Endothelial cell of umbilical vein (primary cell): ENCODE data around the gene PRX. TPM values are rescaled to one million over a fixed set of nuclear protein-coding genes. Genes with fewer than 3 reads are reported as not detected.

Experiments used
- BruUV-seq: library from RNA; stranded (reverse); fragments of 400-500 nt; replicated peaks from 2 replicates; lab custom pipeline; 2021; lab: Mats Ljungman, UMichigan
- CTCF ChIA-PET: fragments of 300-600, 350-600 bp; sonication (Branson Sonifier 250); formaldehyde crosslinking; loops from one replicate; lab custom pipeline; 2021; ENCODE audit warnings: antibody characterized with exemption, inconsistent platforms; lab: Charles Lee
- POLR2A ChIA-PET: fragments of 300-600, 350-600 bp; sonication (Branson Sonifier 250); formaldehyde crosslinking; loops from one replicate; lab custom pipeline; 2021; ENCODE audit warnings: antibody characterized with exemption, inconsistent platforms; lab: Charles Lee
- DNase-seq: peaks from one replicate; pipeline ENCODE4 v3.0.0-alpha.2; 2011; ENCODE audit warnings: low read depth, low spot score
- FAIRE-seq: peaks from 2 replicates; lab custom pipeline; 2011; peaks lifted over from hg19 to GRCh38; lab: Jason Lieb, UNC
- H2AFZ ChIP-seq: 2 replicates; pipeline ENCODE4 v1.6.0; 2012; ENCODE audit warnings: low read depth, low read length, control low read depth, inconsistent platforms
- H3K27ac ChIP-seq: 2 replicates; pipeline ENCODE4 v1.5.1; 2011; ENCODE audit warnings: low read depth, mild to moderate bottlenecking, control low read depth, low read length, moderate library complexity; ENCODE audit not compliant: insufficient read depth
- H3K27me3 ChIP-seq, 2 experiments: 2 replicates each; pipeline versions ENCODE4 v1.6.0 to v1.6.1; 2011; ENCODE audit warnings: low read length in 2 of 2, mixed read lengths in 1 of 2; ENCODE audit not compliant: control insufficient read depth in 2 of 2, insufficient read depth in 2 of 2
- H3K36me3 ChIP-seq, 2 experiments: 2 replicates in 1 of 2; 3 replicates in 1 of 2; pipeline ENCODE4 v1.5.1; 2011; ENCODE audit warnings: low read length in 2 of 2, mild to moderate bottlenecking in 1 of 2, moderate library complexity in 1 of 2; ENCODE audit not compliant: control insufficient read depth in 2 of 2, insufficient read depth in 2 of 2; ENCODE audit errors: extremely low read depth in 1 of 2
- H3K4me1 ChIP-seq: 3 replicates; pipeline ENCODE4 v1.5.1; 2011; ENCODE audit warnings: mild to moderate bottlenecking, low read length; ENCODE audit not compliant: control insufficient read depth, insufficient read depth; ENCODE audit errors: extremely low read depth
- H3K4me2 ChIP-seq: 2 replicates; pipeline ENCODE4 v1.6.1; 2011; ENCODE audit warnings: low read length, control low read depth, mixed read lengths; ENCODE audit not compliant: insufficient read depth
- H3K4me3 ChIP-seq, 3 experiments: fragments of 200-600 bp in 1 of 3; sonication (generic), shearing (Covaris generic) in 1 of 3; replicated peaks in 1 of 3; 2 replicates each; pipeline ENCODE4 v1.5.1; 2011 to 2016; ENCODE audit warnings: control low read depth in 3 of 3, low read length in 3 of 3, mild to moderate bottlenecking in 2 of 3, inconsistent platforms in 1 of 3, low read depth in 1 of 3, moderate library complexity in 1 of 3; ENCODE audit not compliant: insufficient read depth in 1 of 3
- H3K79me2 ChIP-seq: 2 replicates; pipeline ENCODE4 v1.6.0; 2012; ENCODE audit warnings: low read length, inconsistent platforms; ENCODE audit not compliant: control insufficient read depth, insufficient read depth
- H3K9ac ChIP-seq: replicated peaks from 2 replicates; pipeline ENCODE3; 2011; ENCODE audit warnings: low read length, control low read depth; ENCODE audit not compliant: insufficient read depth; ENCODE audit errors: extremely low read depth
- H3K9me1 ChIP-seq: replicated peaks from 3 replicates; pipeline ENCODE4 v1.6.0; 2011; ENCODE audit warnings: mild to moderate bottlenecking, low read length; ENCODE audit not compliant: control insufficient read depth, insufficient read depth; ENCODE audit errors: extremely low read depth
- H3K9me3 ChIP-seq: replicated peaks from 2 replicates; pipeline ENCODE4 v1.5.1; 2012; ENCODE audit warnings: low read length, inconsistent platforms; ENCODE audit not compliant: control insufficient read depth, insufficient read depth
- H4K20me1 ChIP-seq: replicated peaks from 2 replicates; pipeline ENCODE3; 2011; ENCODE audit warnings: mild to moderate bottlenecking, low read length; ENCODE audit not compliant: control insufficient read depth, insufficient read depth; ENCODE audit errors: extremely low read depth
- EZH2 ChIP-seq: IDR thresholded peaks from 2 replicates; pipeline ENCODE4 v1.6.1; 2012; ENCODE audit warnings: borderline replicate concordance, low read depth, mild to moderate bottlenecking, moderate library complexity, low read length, inconsistent platforms; ENCODE audit not compliant: severe bottlenecking
- MYC ChIP-seq: IDR thresholded peaks from one replicate; pipeline ENCODE4 v1.6.1; 2011; ENCODE audit warnings: mild to moderate bottlenecking, low read depth, low read length
- POLR2A ChIP-seq: IDR thresholded peaks from 2 replicates; pipeline ENCODE4 v1.6.1; 2012; ENCODE audit warnings: low read depth, mild to moderate bottlenecking, control low read depth, low read length
- POLR2AphosphoS5 ChIP-seq: IDR thresholded peaks from 2 replicates; pipeline ENCODE4 v1.6.1; 2012; ENCODE audit warnings: low read depth, mild to moderate bottlenecking, control low read depth, low read length, moderate library complexity; ENCODE audit not compliant: insufficient read depth
- dilution Hi-C: fragments of 300-500 bp; cut with MboI; formaldehyde crosslinking; loops from one replicate; pipeline ENCODE4 v1.15.0; 2019; ENCODE audit warnings: low sequenced_read_pairs; ENCODE audit not compliant: extremely low pct_ligation_motif_present
- intact Hi-C: fragments of 100-400 bp; cut with micrococcal nuclease; formaldehyde crosslinking; loops from one replicate; pipeline ENCODE4 v1.10.0; 2022
- polyA plus RNA-seq, 4 experiments: library from polyadenylated mRNA; depleted of rRNA in 3 of 4; stranded (reverse) in 3 of 4; unstranded in 1 of 4; fragments of >200 nt; gene quantifications; 2 replicates each; pipeline versions ENCODE4 v1.2.1 to v1.2.3, GENCODE V29; 2011 to 2012; ENCODE audit warnings: missing spikeins in 1 of 4
- total RNA-seq: library from RNA; stranded (reverse); gene quantifications from 2 replicates; pipeline ENCODE4 v1.2.3, GENCODE V29; 2021
- TF ChIP-seq, protein P1 (sequence below): IDR thresholded peaks from 2 replicates; pipeline ENCODE4 v1.6.1; 2011; ENCODE audit not compliant: insufficient read depth, insufficient read length

The PRX gene
- total and polyA plus RNA-seq, 2 donors (not counting 3 experiments of a cell fraction or from before 2014, with no cell fraction given), result 0.80 to 1.3 TPM

DNA sequence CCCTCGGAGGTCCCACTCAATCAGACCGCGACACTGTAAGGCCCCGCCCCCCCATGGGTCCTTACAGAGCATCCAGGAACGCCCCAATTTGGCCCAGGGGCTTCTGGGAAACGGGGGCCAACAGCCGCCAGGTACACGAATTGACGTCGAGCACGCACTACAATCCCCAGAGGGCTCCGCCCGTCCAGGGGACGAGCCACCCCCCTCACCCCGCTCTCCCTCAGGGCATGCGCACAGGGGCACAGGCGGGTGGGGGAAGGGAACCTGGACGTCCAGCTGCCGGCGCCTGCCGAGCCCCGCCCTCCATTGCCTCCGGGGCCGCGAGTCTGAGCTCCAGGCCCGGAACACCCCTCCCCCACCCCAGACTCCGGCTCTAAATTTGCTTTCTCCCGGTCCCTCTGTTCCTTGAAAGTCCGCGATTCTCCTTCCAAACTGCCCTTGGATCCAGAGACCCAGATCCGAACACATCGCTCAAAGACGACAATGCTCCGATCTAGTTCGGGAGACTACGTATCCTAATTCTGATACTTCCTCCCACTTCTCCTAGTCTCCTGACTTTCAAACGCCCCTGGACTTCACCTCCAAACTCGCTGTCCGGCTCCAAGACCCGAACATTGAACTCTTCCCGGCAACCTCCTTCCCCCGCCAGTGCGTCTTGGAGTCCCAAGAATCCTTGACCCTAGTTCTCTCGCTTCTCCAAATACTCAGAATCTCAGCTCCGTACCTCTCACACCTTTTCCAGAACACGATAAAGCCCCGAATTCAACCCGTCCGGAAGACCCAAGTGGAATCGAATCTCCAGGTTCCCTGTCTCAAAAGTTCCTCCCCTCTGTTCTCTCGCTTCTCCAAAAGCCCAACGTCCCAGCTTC, 30.2 kb upstream of the PRX start:
- H3K4me2 ChIP-seq, result peak overlapping the region; percentile 72
- peak overlapping the region; percentile 90 for H3K27ac ChIP-seq
- H4K20me1 ChIP-seq, result no peaks in the 10 kb centered on the region
- H3K27me3 ChIP-seq, result no peaks in the 10 kb centered on the region
- peak overlapping the region; percentile 95 for H3K9ac ChIP-seq
- BruUV-seq, result TSS peak; percentile 96
- no peaks in the 10 kb centered on the region for H3K9me3 ChIP-seq
- peak overlapping the region; percentile 52 to 98 (median 95) for H3K4me3 ChIP-seq
- TF ChIP-seq MYC (peak; percentile 11), EZH2 (no peak), POLR2AphosphoS5 (peak; percentile 61), POLR2A (peak; percentile 43)
- TF ChIP-seq, protein P1, sequence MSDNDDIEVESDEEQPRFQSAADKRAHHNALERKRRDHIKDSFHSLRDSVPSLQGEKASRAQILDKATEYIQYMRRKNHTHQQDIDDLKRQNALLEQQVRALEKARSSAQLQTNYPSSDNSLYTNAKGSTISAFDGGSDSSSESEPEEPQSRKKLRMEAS, result peak; percentile 47
- ChIA-PET POLR2A (interaction anchor here (1.6 to 2.6 kb wide), 5 partner anchors 10 to 22 kb away, joined by 4 to 15 read pairs (median 13); partner anchors contain the start of genes BLVRB and SERTAD1), CTCF (interaction anchor here (0.7 to 4.1 kb wide), 14 partner anchors 9 to 191 kb away, joined by 3 to 37 read pairs (median 5); partner anchors contain the start of genes BLVRB, PRX and SERTAD1)
- peaks cover 29% of the 10 kb centered on the region for H3K79me2 ChIP-seq
- FAIRE-seq, result peak; percentile 99
- H3K36me3 ChIP-seq, result peaks cover 9 to 12% of the 10 kb centered on the region in 2 experiments
- H3K4me1 ChIP-seq, result peaks cover 9% of the 10 kb centered on the region
- intact Hi-C loops (loop anchor here (1.0 to 10.0 kb wide), 6 partner anchors 10 to 361 kb away; partner anchors contain the start of genes AKT2, C19orf47, PLD3 and SERTAD1), dilution Hi-C loops (no loop called here)
- H3K9me1 ChIP-seq, result no peaks in the 10 kb centered on the region
- H2AFZ ChIP-seq, result peak overlapping the region; percentile 32
- DNase-seq, result peak; percentile 100
